ENCODE results near the gene ETF1. TPM values are rescaled to one million over a fixed set of nuclear protein-coding genes. Genes with fewer than 3 reads are reported as not detected.

The ETF1 gene
- polyA plus RNA-seq, 4 donors, result 40.7 to 57.6 (median 53.1) TPM

DNA sequence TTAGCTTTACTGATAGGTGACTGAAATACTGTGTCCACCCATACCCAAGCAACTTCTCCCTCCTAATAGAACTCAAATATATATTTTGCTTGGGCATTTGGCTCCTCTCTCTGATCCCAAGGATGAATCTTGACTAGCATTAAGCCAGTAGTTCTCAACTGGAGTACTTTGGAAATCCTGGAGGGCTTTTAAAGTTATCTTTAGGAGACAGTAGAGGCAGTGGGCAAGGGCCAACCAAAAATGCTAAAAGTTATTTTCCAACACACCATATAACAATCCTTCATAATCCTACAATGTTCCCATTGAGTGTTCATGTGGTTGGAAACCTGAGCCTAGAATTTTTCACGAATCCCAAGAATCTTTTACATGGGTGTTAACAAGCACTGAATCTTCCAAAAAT lies 11.1 kb upstream of the ETF1 start:
- Histone ChIP-seq H3K9me3 (ENCODE audit: control insufficient read depth in 2 of 2, insufficient read depth in 1 of 2, low read depth in 1 of 2, low read length in 1 of 2) (no peaks in the 10 kb centered on the region), H3K4me3 (ENCODE audit: low read depth in 1 of 3, low read length in 3 of 3) (no peak overlapping the region), H3K27ac (ENCODE audit: low read depth in 1 of 3, low read length in 2 of 3) (no peak overlapping the region), H3K36me3 (ENCODE audit: control insufficient read depth in 3 of 3, insufficient read depth in 2 of 3, low read depth in 1 of 3, low read length in 3 of 3) (peaks cover 14 to 24% (median 18%) of the 10 kb centered on the region in 3 donors), H3K4me1 (ENCODE audit: control insufficient read depth in 3 of 3, insufficient read depth in 2 of 3, low read depth in 1 of 3, low read length in 2 of 3) (peaks cover 0 to 7% (median 0%) of the 10 kb centered on the region in 3 donors), H3K27me3 (ENCODE audit: control insufficient read depth in 3 of 3, insufficient read depth in 3 of 3, low read length in 3 of 3) (no peaks in the 10 kb centered on the region)
- FAIRE-seq, result no peak
- 92 to 97% (median 93%) methylated on average over 1 of the region's 1 CpG for WGBS, 3 donors
- DNase-seq, result no peak

DNA sequence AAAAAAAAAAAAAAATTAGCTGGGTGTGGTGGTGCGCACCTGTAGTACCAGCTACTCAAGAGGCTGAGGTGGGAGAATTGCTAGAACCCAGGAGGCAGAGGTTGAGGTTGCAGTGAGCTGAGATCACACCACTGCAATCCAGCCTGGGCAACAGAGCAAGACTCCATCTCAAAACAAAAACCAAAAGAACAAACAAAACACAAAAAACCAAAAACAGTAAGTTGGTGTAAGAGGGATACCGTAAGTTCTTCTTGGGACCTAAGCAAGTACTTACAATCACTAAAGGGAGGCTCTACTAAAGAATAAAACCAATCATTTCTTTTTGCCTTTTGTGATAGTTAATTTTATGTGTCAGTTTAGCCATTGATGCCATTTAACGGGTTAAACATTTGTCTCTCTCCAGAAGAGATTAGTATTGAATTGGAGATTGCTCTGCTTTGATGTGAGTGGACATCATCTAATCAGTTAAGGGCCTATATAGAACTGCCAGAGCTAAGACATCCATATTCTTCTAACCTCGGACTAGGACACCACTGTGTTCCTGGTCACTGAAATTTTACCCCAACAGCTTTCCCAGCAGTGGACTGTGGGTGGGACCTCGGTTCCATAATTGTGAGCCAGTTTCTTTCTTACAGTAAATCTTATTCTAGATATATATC lies 10.5 kb upstream of the ETF1 start:
- DNase-seq (no peak), FAIRE-seq (no peak)
- Histone ChIP-seq H3K4me1 (ENCODE audit: control insufficient read depth in 3 of 3, insufficient read depth in 2 of 3, low read depth in 1 of 3, low read length in 2 of 3) (peaks cover 0 to 7% (median 0%) of the 10 kb centered on the region in 3 donors), H3K27me3 (ENCODE audit: control insufficient read depth in 3 of 3, insufficient read depth in 3 of 3, low read length in 3 of 3) (no peaks in the 10 kb centered on the region), H3K36me3 (ENCODE audit: control insufficient read depth in 3 of 3, insufficient read depth in 2 of 3, low read depth in 1 of 3, low read length in 3 of 3) (peaks cover 14 to 22% (median 15%) of the 10 kb centered on the region in 3 donors), H3K4me3 (ENCODE audit: low read depth in 1 of 3, low read length in 3 of 3) (no peak overlapping the region), H3K27ac (ENCODE audit: low read depth in 1 of 3, low read length in 2 of 3) (no peak overlapping the region), H3K9me3 (ENCODE audit: control insufficient read depth in 2 of 2, insufficient read depth in 1 of 2, low read depth in 1 of 2, low read length in 1 of 2) (no peaks in the 10 kb centered on the region)
- 87 to 89% (median 88%) methylated on average over 5 of the region's 5 CpGs for WGBS, 3 donors

DNA sequence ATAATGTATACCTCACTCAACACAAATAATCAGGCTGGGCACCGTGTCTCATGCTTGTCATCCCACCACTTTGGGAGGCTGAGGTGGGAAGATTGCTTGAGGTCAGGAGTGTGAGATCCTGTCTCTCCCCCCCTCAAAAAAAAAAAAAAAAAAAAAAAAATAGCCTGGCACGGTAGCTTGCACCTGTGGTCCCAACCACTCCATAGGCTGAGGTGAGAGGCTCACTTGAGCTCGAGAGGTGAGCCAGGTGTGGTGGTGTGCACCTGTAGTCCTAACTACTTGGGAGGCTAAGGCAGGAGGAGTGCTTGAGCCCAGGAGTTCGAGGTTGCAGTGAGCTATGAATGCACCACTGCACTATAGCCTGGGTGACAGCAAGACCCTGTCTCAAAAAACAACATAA lies 9.6 kb upstream of the ETF1 start:
- Histone ChIP-seq H3K27me3 (ENCODE audit: control insufficient read depth in 3 of 3, insufficient read depth in 3 of 3, low read length in 3 of 3) (no peaks in the 10 kb centered on the region), H3K4me3 (ENCODE audit: low read depth in 1 of 3, low read length in 3 of 3) (no peak overlapping the region), H3K9me3 (ENCODE audit: control insufficient read depth in 2 of 2, insufficient read depth in 1 of 2, low read depth in 1 of 2, low read length in 1 of 2) (no peaks in the 10 kb centered on the region), H3K4me1 (ENCODE audit: control insufficient read depth in 3 of 3, insufficient read depth in 2 of 3, low read depth in 1 of 3, low read length in 2 of 3) (peaks cover 0 to 7% (median 0%) of the 10 kb centered on the region in 3 donors), H3K36me3 (ENCODE audit: control insufficient read depth in 3 of 3, insufficient read depth in 2 of 3, low read depth in 1 of 3, low read length in 3 of 3) (peaks cover 14 to 17% (median 15%) of the 10 kb centered on the region in 3 donors), H3K27ac (ENCODE audit: low read depth in 1 of 3, low read length in 2 of 3) (no peak overlapping the region)
- FAIRE-seq (no peak), DNase-seq (no peak)
- 83 to 98% (median 94%) methylated on average over 3 to 4 of the region's 4 CpGs for WGBS, 3 donors

DNA sequence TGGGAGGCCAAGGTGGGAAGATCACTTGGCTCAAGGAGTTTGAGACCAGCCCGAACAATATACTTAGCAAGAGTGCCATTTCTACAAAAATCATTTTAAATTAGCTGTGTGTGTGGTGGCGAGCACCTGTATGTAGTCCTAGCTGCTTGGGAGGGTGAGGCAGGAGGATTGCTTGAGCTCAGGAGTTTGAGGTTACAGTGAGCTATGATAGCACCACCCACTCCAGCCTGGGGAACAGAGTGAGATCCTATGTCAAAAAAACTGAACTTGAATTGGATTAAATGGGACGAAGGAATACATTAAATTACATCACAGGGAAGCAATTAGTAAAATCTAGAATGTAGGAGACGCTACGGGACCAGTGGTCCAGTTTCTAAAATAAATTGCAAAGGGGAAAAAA lies 6.4 kb upstream of the ETF1 start:
- Histone ChIP-seq H3K4me3 (ENCODE audit: low read depth in 1 of 3, low read length in 3 of 3) (no peak overlapping the region), H3K27me3 (ENCODE audit: control insufficient read depth in 3 of 3, insufficient read depth in 3 of 3, low read length in 3 of 3) (no peaks in the 10 kb centered on the region), H3K36me3 (ENCODE audit: control insufficient read depth in 3 of 3, insufficient read depth in 2 of 3, low read depth in 1 of 3, low read length in 3 of 3) (peaks cover 0 to 13% (median 0%) of the 10 kb centered on the region in 3 donors), H3K27ac (ENCODE audit: low read depth in 1 of 3, low read length in 2 of 3) (no peak overlapping the region), H3K9me3 (ENCODE audit: control insufficient read depth in 2 of 2, insufficient read depth in 1 of 2, low read depth in 1 of 2, low read length in 1 of 2) (no peaks in the 10 kb centered on the region), H3K4me1 (ENCODE audit: control insufficient read depth in 3 of 3, insufficient read depth in 2 of 3, low read depth in 1 of 3, low read length in 2 of 3) (peaks cover 3 to 18% (median 8%) of the 10 kb centered on the region in 3 donors)
- DNase-seq (no peak), FAIRE-seq (no peak)
- 95 to 98% (median 95%) methylated on average over 5 of the region's 5 CpGs for WGBS, 3 donors

DNA sequence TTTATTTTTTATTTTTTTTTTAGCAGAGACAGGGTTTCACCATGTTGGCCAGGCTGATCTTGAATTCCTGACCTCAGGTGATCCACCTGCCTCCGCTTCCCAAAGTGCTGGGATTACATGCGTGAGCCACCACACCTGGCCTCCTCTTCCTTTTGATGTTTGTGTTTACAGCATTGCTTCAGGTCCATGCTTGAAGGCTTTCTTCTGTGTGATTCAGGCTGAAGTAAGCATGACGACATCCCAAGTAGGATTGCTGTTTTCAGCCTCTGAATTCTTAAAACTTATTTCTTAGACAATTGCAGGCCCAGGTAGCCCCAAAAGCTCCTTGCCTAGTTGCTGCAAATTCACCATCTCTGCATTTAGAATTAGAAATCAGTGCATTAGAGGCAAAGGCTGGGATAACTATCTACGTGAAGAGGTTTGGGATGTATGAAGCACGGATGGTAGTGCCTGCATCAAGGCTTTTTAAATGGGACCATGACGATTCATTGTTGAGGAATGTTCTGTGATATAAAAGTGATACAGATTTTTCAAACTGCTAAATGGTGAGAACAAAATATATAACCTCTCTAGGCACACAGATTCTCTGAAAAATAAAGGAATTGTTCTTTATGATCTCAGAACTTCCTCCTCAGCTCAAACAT lies 3.0 kb upstream of the ETF1 start:
- no peaks in the 10 kb centered on the region for H3K27me3 ChIP-seq (ENCODE audit: control insufficient read depth in 3 of 3, insufficient read depth in 3 of 3, low read length in 3 of 3)
- 82 to 89% (median 85%) methylated on average over 6 of the region's 6 CpGs for WGBS, 3 donors
- no peak overlapping the region for H3K4me3 ChIP-seq (ENCODE audit: low read depth in 1 of 3, low read length in 3 of 3)
- peaks cover 3 to 19% (median 14%) of the 10 kb centered on the region in 3 donors for H3K4me1 ChIP-seq (ENCODE audit: control insufficient read depth in 3 of 3, insufficient read depth in 2 of 3, low read depth in 1 of 3, low read length in 2 of 3)
- FAIRE-seq (no peak), DNase-seq (no peak)
- H3K9me3 ChIP-seq (ENCODE audit: control insufficient read depth in 2 of 2, insufficient read depth in 1 of 2, low read depth in 1 of 2, low read length in 1 of 2), result no peaks in the 10 kb centered on the region
- H3K27ac ChIP-seq (ENCODE audit: low read depth in 1 of 3, low read length in 2 of 3), result no peak overlapping the region
- peaks cover 0 to 4% (median 0%) of the 10 kb centered on the region in 3 donors for H3K36me3 ChIP-seq (ENCODE audit: control insufficient read depth in 3 of 3, insufficient read depth in 2 of 3, low read depth in 1 of 3, low read length in 3 of 3)

DNA sequence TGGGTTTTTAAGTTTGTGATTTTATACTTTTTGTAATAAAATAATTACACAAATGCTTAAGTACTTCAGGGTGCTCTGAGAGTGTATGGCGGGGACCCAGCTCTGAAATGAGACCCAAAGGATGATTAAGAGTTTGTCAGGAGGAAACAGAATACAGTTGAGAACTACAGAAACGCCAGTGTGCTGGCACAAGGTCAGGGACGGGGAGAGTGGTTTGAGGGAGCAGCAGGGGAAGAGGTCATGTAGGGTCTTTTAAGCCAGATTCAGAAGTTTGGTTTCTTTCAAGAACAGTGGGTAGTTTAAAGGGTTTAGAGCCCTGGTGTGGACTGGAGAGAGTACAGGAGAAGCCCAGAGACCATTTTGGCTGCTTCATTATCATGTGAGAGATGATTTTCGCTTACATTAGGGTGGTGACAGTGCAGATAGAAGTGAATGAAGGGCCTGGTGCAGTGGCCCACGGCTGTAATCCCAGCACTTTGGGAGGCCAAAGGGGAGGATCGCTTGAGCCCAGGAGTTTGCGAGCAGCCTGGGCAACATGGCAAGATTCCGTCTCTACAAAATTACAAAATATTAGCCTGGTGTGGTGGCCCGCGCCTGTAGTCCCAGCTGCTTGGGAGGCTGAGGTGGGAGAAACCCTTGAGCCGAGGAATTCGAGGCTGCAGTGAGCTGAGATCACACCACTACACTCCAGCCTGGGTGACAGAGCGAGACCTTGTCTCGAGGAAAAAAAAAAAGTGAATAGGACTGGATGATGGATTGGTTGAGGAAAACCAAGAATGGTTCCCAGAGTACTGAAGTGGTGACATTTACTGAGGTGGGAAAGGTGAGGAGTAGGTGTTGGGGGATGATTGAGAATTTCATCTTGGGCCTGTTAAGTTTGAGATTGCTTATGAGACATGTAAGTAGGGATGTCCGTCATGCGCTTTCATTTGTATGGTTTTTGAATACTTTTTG lies 1.4 kb upstream of the ETF1 start:
- 46 to 59% (median 51%) methylated on average over 16 of the region's 16 CpGs for WGBS, 3 donors
- peaks cover 3 to 21% (median 15%) of the 10 kb centered on the region in 3 donors for H3K4me1 ChIP-seq (ENCODE audit: control insufficient read depth in 3 of 3, insufficient read depth in 2 of 3, low read depth in 1 of 3, low read length in 2 of 3)
- peak overlapping the region; percentile 85 to 99 (median 90) for H3K27ac ChIP-seq (ENCODE audit: low read depth in 1 of 3, low read length in 2 of 3)
- DNase-seq, result peak; percentile 25 to 44
- peak overlapping the region; percentile 72 to 88 (median 81) for H3K4me3 ChIP-seq (ENCODE audit: low read depth in 1 of 3, low read length in 3 of 3)
- FAIRE-seq, result no peak
- peaks cover 0 to 4% (median 0%) of the 10 kb centered on the region in 3 donors for H3K36me3 ChIP-seq (ENCODE audit: control insufficient read depth in 3 of 3, insufficient read depth in 2 of 3, low read depth in 1 of 3, low read length in 3 of 3)
- H3K27me3 ChIP-seq (ENCODE audit: control insufficient read depth in 3 of 3, insufficient read depth in 3 of 3, low read length in 3 of 3), result no peaks in the 10 kb centered on the region
- no peaks in the 10 kb centered on the region for H3K9me3 ChIP-seq (ENCODE audit: control insufficient read depth in 2 of 2, insufficient read depth in 1 of 2, low read depth in 1 of 2, low read length in 1 of 2)

DNA sequence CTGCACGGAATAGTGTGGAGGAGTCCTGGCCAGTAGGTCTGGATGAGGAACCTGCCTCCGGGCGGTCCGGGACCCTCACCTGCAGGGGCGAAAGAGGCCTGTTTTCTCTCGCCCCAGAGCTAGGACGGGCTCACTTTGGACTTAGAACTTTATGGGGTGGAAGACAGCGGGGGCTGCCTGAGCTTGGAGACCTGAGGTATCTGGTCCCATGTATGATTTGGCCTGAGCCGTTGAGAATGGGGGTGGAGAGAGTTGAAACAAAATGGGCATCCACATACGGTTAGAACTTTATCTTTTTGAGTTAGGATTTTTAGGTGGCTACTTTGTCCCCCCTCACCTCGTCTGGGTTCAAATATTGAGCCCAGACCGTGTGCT lies 681 bp upstream of the ETF1 start:
- 0 to 1% (median 0%) methylated on average over 12 of the region's 12 CpGs for WGBS, 3 donors
- peaks cover 6 to 21% (median 19%) of the 10 kb centered on the region in 3 donors for H3K4me1 ChIP-seq (ENCODE audit: control insufficient read depth in 3 of 3, insufficient read depth in 2 of 3, low read depth in 1 of 3, low read length in 2 of 3)
- no peaks in the 10 kb centered on the region for H3K9me3 ChIP-seq (ENCODE audit: control insufficient read depth in 2 of 2, insufficient read depth in 1 of 2, low read depth in 1 of 2, low read length in 1 of 2)
- FAIRE-seq (no peak), DNase-seq (no peak)
- H3K4me3 ChIP-seq (ENCODE audit: low read depth in 1 of 3, low read length in 3 of 3), result peak overlapping the region; percentile 72 to 88 (median 81)
- H3K27ac ChIP-seq (ENCODE audit: low read depth in 1 of 3, low read length in 2 of 3), result peak overlapping the region; percentile 85 to 99 (median 90)
- H3K36me3 ChIP-seq (ENCODE audit: control insufficient read depth in 3 of 3, insufficient read depth in 2 of 3, low read depth in 1 of 3, low read length in 3 of 3), result peaks cover 0 to 4% (median 0%) of the 10 kb centered on the region in 3 donors
- H3K27me3 ChIP-seq (ENCODE audit: control insufficient read depth in 3 of 3, insufficient read depth in 3 of 3, low read length in 3 of 3), result no peaks in the 10 kb centered on the region
